GM21576 (cell line): ENCODE data around the gene SH2D1B.

ENCODE experiments used
- ATAC-seq: cut with Tn5 transposase; IDR thresholded peaks from one replicate; pipeline ENCODE4 v1.9.1; 2021; ENCODE audit warnings: mild to moderate bottlenecking, moderate library complexity; ENCODE audit not compliant: unreplicated experiment

The SH2D1B gene

GRCh38 chr1:162383516-162383915, 28.4 kb downstream of the SH2D1B start:
- ATAC-seq = no peak

GRCh38 chr1:162383091-162383490, 28.8 kb downstream of the SH2D1B start:
- ATAC-seq = no peak

GRCh38 chr1:162381941-162382750, 29.8 kb downstream of the SH2D1B start:
- ATAC-seq = no peak

GRCh38 chr1:162381383-162381782, 30.6 kb downstream of the SH2D1B start, which contains the start of gene C1orf226:
TSS of gene C1orf226 (plus strand) at chr1:162381728. CDS start at chr1:162381902, 174 bp downstream.
- no peak for ATAC-seq

DNA sequence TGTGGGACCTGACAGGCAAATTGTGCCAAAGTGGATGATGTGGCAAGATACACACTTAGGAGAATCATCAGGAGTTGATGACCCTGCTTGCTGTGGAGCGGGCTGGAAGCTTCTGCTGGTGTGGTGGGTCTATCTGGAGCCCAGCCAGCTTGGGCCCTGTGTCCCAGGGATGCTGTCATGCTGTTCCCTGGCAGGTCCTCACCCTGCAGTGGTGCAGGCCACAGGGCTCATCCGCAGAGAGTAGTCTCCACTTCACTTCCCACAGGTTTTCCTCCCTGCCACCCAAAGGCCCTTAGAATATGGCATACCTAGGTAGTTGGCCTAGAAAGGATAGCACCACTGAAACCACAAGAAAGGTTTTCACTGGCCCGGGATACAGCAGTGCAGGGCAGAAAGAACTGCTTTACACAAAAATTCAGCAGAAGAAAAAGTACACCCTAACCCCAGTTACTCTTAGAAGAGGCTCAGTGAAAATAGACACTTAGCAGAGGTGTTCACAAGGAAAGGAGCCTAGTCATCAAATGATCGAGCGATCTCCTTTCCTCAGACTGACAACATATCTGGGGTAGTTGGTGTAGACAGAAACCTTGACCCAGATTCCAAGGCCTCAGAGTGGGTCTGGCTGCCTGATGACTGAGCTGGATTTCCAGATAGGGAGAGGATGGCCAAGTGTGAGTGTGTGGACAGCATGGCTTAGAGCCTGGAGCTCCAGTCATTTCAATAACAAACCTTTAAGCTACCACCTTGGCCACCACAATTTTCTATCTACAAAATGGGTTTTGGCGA, 31.7 kb downstream of the SH2D1B start:
- no peak for ATAC-seq

DNA sequence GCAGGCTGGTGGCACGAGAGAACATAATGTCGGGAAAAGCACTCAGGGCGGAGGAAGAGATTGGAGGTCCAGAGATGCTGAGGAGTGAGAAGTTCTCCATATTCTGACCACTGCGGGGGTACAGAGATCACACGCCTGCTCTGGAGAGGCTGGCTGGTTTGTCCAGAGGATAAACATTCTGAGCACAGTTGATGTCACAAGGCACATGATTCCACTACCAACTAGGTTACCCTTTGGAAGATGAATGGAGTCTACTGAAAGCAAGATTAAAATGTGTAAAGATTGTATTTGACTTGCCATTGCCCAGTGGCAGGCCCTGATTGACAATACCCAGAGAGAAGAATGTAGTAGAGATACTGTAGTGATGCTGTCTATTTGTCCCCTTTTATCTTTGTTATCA, 35.2 kb downstream of the SH2D1B start, which contains the start of gene SPATA46:
TSS of gene SPATA46 (minus strand) at position 164 of the 400 bp plus-strand sequence. CDS start at position 100, 64 bp downstream.
- ATAC-seq = no peak

- no peak for ATAC-seq
Measured at GRCh38 chr1:162375463-162375862, 36.5 kb downstream of the SH2D1B start.

- ATAC-seq = no peak
Measured at GRCh38 chr1:162374406-162374805, 37.5 kb downstream of the SH2D1B start.

DNA sequence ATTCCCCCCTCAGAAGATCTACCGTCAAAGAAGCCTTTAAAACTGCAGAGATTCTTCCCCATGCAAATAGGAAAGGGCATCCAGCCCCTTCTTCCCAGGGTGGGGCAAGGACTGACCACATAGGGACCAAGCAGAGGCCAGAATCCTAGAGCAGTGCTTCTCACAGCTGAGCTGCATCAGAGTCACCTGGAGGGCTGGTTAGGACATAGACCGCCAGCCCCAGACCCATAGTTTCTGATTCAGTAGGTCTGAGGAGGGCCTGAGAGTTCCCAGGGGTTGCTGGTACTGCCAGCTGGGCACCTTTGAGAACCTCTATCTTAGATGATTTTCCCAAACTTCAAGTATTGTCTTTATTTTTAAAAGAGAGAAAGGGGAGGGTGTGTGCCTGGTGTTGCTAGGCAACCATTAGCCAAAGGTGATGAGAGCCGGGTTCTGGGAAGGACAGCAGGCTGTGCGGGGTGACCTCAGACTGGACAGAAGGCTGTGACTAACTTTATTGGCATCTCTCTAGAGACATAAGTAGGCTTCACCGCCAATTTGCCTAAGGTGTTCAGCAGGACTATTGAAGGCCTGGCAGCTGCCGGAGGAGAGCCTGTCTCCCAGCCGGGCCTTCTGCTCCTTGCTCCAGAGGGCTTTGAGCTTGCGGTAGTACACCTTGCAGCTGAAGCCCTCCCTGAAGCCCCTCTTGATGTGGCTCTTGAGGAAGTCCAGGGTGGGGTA, 38.2 kb downstream of the SH2D1B start:
- no peak for ATAC-seq

- ATAC-seq = no peak
Measured at GRCh38 chr1:162373072-162373427, 38.9 kb downstream of the SH2D1B start.

DNA sequence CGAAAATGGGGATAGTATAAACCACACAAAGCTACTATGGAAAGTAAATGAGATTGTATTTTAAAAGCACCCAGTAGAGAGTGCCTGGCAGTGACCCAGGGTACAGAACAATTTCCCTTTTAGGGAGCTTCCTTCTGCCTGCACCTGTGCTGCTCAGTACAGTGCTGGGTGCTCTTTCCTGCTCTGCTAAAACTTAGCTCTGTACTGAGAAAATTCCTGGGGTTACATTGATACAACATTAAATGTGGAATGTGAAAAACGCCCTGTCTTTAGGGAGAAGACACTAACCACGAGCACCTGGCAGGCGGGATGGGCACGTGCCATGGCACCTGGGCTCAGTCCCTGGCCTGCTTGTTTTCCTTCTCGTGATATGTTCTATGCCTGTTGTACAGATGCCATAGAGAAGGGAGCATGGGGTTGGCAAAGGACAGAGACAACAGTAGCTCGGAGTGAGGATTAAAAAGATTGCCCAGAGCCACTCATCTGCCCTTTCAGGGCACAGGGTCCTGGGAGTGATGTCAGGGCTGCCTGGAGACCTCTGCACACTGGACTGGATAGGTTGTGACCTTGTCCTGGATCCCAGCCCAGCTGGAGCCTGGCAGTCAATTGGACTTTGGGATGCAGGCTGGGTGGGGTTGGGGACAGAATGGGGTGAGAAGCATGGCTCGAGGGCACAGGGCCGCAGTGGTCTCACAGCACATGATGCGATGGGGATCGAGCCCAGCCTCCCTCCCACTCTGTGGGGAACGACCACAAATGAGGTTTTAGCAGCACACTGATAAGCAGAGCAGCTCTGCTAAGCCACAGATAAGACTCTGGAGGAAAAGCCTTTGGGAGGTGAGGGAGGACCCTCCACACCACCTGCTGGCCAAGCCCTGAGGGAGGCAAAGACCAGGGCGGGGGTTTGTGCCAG, 39.5 kb downstream of the SH2D1B start:
- no peak for ATAC-seq

GRCh38 chr1:162371611-162372010, 40.3 kb downstream of the SH2D1B start:
- no peak for ATAC-seq

- ATAC-seq = no peak
Measured at GRCh38 chr1:162370721-162371120, 41.2 kb downstream of the SH2D1B start.

GRCh38 chr1:162370161-162370560, 41.8 kb downstream of the SH2D1B start:
- ATAC-seq = no peak

GRCh38 chr1:162369571-162369970, 42.4 kb downstream of the SH2D1B start:
- ATAC-seq = no peak

DNA sequence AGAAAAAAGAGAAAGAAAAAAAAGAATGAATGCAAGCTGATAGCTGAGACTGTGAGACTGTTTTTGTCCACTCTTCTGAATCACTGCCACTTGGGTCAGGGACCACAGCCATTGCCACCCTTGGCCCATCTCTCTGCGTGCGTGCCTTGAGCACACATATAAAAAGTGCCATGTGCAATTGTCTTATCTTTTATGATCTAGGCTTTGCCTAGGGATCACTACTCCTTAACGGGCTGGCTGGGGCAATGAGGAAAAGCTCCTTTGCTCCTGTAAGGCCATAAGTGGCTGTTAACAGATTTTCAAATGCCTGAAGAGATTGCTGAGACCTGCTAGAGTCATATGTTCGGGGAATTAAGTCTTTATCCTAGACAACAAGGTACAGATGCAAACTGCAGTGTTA, 43.5 kb downstream of the SH2D1B start:
- no peak for ATAC-seq

DNA sequence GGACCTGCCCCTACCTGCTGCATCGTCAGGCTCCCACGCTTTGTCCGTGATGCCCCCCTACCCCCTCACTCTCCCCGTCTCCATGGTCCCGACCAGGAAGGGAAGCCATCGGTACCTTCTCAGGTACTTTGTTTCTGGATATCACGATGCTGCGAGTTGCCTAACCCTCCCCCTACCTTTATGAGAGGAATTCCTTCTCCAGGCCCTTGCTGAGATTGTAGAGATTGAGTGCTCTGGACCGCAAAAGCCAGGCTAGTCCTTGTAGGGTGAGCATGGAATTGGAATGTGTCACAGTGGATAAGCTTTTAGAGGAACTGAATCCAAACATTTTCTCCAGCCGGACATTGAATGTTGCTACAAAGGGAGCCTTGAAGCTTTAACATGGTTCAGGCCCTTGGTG, 44.2 kb downstream of the SH2D1B start:
- no peak for ATAC-seq

GRCh38 chr1:162367073-162367472, 44.9 kb downstream of the SH2D1B start:
- no peak for ATAC-seq

DNA sequence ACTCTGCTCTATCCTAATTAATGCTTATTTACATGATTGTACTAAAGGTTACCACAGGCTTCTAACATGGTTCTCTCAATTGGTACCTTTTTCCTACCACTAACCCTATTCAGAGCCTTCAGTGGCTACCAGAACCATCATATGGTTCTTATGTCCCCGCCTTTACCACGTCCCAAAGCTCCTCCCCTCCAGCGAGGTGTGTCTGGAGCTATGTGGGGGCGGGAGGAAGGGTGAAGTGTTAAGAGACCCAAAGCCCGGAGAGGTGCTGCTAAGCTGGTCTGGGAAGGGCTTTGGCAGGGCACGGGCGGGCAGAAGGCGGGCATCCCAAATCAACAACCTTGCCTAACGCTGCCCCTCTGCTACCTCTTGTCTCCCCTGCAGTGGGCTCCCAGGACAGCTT, 45.3 kb downstream of the SH2D1B start:
- no peak for ATAC-seq

- ATAC-seq = no peak
Measured at GRCh38 chr1:162366149-162366548, 45.8 kb downstream of the SH2D1B start.
